SW480 (cell line): ENCODE results near the gene COL9A1.

ENCODE experiments used
- DNase-seq: peaks from one replicate; pipeline ENCODE4 v3.0.0-alpha.2; 2016; ENCODE audit warnings: low spot score

COL9A1 gene

GRCh38 chr6:70171236-70171635 lies 131.6 kb downstream of the COL9A1 start:
- DNase-seq, result no peak

DNA sequence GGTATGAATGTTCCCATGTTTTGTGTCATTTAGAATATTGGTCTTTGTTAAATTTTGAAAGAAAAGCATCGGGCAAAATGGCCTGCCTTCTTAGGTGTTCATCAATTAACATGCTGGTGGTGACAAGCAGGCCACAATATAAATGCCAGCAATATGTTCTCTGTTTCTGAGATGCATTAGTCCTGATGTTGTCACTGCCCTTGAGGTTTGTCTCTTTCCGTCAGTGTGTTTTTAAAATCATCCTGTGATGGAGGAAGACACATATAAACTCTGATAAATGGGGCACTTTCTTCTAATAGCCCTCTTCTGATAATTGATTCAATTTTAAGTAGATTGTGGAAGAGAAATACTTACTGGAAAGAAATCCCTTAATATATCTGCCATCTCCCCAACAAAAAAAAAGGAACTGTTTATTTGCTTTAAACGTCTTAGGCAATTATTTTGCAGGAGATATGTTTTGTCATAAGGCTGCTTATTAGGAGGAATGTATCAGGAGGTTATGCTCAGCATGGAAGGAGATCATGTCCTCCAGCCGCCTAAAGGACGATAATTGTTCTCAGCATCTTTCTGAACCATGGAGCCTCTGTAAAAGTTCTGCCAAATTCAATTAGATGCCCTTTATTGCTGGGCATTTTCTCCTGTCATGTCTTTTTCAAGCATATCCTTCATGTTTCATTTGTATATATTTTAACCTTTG lies 134.1 kb downstream of the COL9A1 start:
- DNase-seq, result no peak
